ENCODE results near the gene LRRC40. TPM values are rescaled to one million over a fixed set of nuclear protein-coding genes. Genes with fewer than 3 reads are reported as not detected.

LRRC40 gene
- polyA plus RNA-seq, 1 donor (not counting 4 experiments of a cell fraction or from before 2014, with no cell fraction given): 28.5 TPM

- Histone ChIP-seq H3K4me3 (ENCODE audit: control insufficient read depth in 2 of 3, extremely low read depth in 1 of 3, insufficient read depth in 2 of 3, low read depth in 1 of 3, low read length in 3 of 3) (no peak overlapping the region), H4K20me1 (ENCODE audit: control insufficient read depth, extremely low read depth, insufficient read depth, low read length) (no peaks in the 10 kb centered on the region), H3K4me1 (ENCODE audit: control insufficient read depth, extremely low read depth, insufficient read depth, low read length) (peaks cover 7% of the 10 kb centered on the region), H3K79me2 (ENCODE audit: control insufficient read depth, insufficient read depth, low read length) (peaks cover 99% of the 10 kb centered on the region), H3K4me2 (ENCODE audit: control insufficient read depth, extremely low read depth, insufficient read depth, low read depth, low read length) (no peak overlapping the region), H3K9me3 (ENCODE audit: control insufficient read depth, low read depth, low read length) (no peaks in the 10 kb centered on the region), H3K27me3 (ENCODE audit: control insufficient read depth, extremely low read depth, insufficient read depth, low read length) (no peaks in the 10 kb centered on the region), H2AFZ (ENCODE audit: control insufficient read depth, low read length) (no peak overlapping the region), H3K9ac (ENCODE audit: control insufficient read depth, extremely low read depth, insufficient read depth, low read length) (no peak overlapping the region), H3K9me1 (ENCODE audit: control insufficient read depth, extremely low read depth, insufficient read depth, low read length) (no peaks in the 10 kb centered on the region), H3K36me3 (ENCODE audit: control insufficient read depth in 2 of 2, extremely low read depth in 1 of 2, insufficient read depth in 2 of 2, low read length in 2 of 2) (peaks cover 9 to 14% of the 10 kb centered on the region in 2 experiments), H3K27ac (ENCODE audit: control insufficient read depth, insufficient read depth, low read length) (no peak overlapping the region)
- no peak for TF ChIP-seq EZH2 (IDR thresholded peaks at IDR 0.05; ENCODE audit: low read length)
- TF ChIP-seq CTCF (optimal IDR thresholded peaks at IDR 0.05 in 1 of 3, IDR thresholded peaks at IDR 0.05 in 1 of 3, conservative IDR thresholded peaks at IDR 0.05 in 1 of 3; ENCODE audit: extremely low read depth in 1 of 3, insufficient read depth in 2 of 3, low read length in 3 of 3): no peak
- dilution Hi-C loops (cut with MboI; ENCODE audit: extremely low pct_ligation_motif_present, low sequenced_read_pairs): no loop called here
- FAIRE-seq: no peak
- DNase-seq (ENCODE audit: low read depth, low spot score): no peak
Measured at GRCh38 chr1:70211541-70211940, 6.2 kb upstream of the LRRC40 start.

- H3K4me2 ChIP-seq (ENCODE audit: control insufficient read depth, extremely low read depth, insufficient read depth, low read depth, low read length): no peak overlapping the region
- H2AFZ ChIP-seq (ENCODE audit: control insufficient read depth, low read length): no peak overlapping the region
- no peak overlapping the region for H3K27ac ChIP-seq (ENCODE audit: control insufficient read depth, insufficient read depth, low read length)
- H3K36me3 ChIP-seq (ENCODE audit: control insufficient read depth in 2 of 2, extremely low read depth in 1 of 2, insufficient read depth in 2 of 2, low read length in 2 of 2): peaks cover 9 to 14% of the 10 kb centered on the region in 2 experiments
- H3K9me3 ChIP-seq (ENCODE audit: control insufficient read depth, low read depth, low read length): no peaks in the 10 kb centered on the region
- no peaks in the 10 kb centered on the region for H3K27me3 ChIP-seq (ENCODE audit: control insufficient read depth, extremely low read depth, insufficient read depth, low read length)
- dilution Hi-C loops (cut with MboI; ENCODE audit: extremely low pct_ligation_motif_present, low sequenced_read_pairs): no loop called here
- no peak for FAIRE-seq
- no peak overlapping the region for H3K4me3 ChIP-seq (ENCODE audit: control insufficient read depth in 2 of 3, extremely low read depth in 1 of 3, insufficient read depth in 2 of 3, low read depth in 1 of 3, low read length in 3 of 3)
- TF ChIP-seq EZH2 (IDR thresholded peaks at IDR 0.05; ENCODE audit: low read length) (no peak), CTCF (optimal IDR thresholded peaks at IDR 0.05 in 1 of 3, IDR thresholded peaks at IDR 0.05 in 1 of 3, conservative IDR thresholded peaks at IDR 0.05 in 1 of 3; ENCODE audit: extremely low read depth in 1 of 3, insufficient read depth in 2 of 3, low read length in 3 of 3) (no peak)
- no peak overlapping the region for H3K9ac ChIP-seq (ENCODE audit: control insufficient read depth, extremely low read depth, insufficient read depth, low read length)
- H4K20me1 ChIP-seq (ENCODE audit: control insufficient read depth, extremely low read depth, insufficient read depth, low read length): no peaks in the 10 kb centered on the region
- no peak for DNase-seq (ENCODE audit: low read depth, low spot score)
- peaks cover 7% of the 10 kb centered on the region for H3K4me1 ChIP-seq (ENCODE audit: control insufficient read depth, extremely low read depth, insufficient read depth, low read length)
- no peaks in the 10 kb centered on the region for H3K9me1 ChIP-seq (ENCODE audit: control insufficient read depth, extremely low read depth, insufficient read depth, low read length)
- H3K79me2 ChIP-seq (ENCODE audit: control insufficient read depth, insufficient read depth, low read length): peaks cover 99% of the 10 kb centered on the region
Measured at GRCh38 chr1:70210820-70211219, 5.4 kb upstream of the LRRC40 start.
